HCT116 (cell line): ENCODE results near the gene GMDS. TPM values are rescaled to one million over a fixed set of nuclear protein-coding genes. Genes with fewer than 3 reads are reported as not detected.

Experiments used
- ATAC-seq: fragments of 200-7000 bp; cut with Tn5 transposase; 2 replicates; pipeline ENCODE4 v1.9.1; 2020; ENCODE audit warnings: mild to moderate bottlenecking, moderate library complexity
- BruUV-seq: library from RNA; stranded (reverse); fragments of 400-500 nt; replicated peaks from 2 replicates; lab custom pipeline; 2021; lab: Mats Ljungman, UMichigan
- CTCF ChIA-PET: fragments of 300-600 bp; sonication (Branson Sonifier 250); formaldehyde crosslinking; loops from one replicate; lab custom pipeline; 2021; ENCODE audit warnings: antibody characterized with exemption; lab: Charles Lee
- POLR2A ChIA-PET: fragments of 300-600, 350-600 bp; sonication (Branson Sonifier 250); formaldehyde crosslinking; loops from one replicate; lab custom pipeline; 2021; ENCODE audit warnings: antibody characterized with exemption; lab: Charles Lee
- RAD21 ChIA-PET, 2 experiments: fragments of 300-600 bp; sonication (Branson Sonifier 250); formaldehyde crosslinking; loops; one replicate each; lab custom pipeline; 2023; ENCODE audit warnings: low total read pairs in 2 of 2; ENCODE audit not compliant: uncharacterized antibody in 2 of 2, unreplicated experiment in 2 of 2, low non-redundant PET in 1 of 2; lab: Charles Lee
- DNase-seq: peaks from one replicate; pipeline ENCODE4 v3.0.0-alpha.2; 2010; ENCODE audit warnings: low read depth, low spot score
- H2AFZ ChIP-seq: fragments of 200-600 bp; shearing (Covaris generic), sonication (generic); 2 replicates; pipeline ENCODE4 v1.6.1; 2017; ENCODE audit warnings: low read depth, mixed run types, mixed read lengths, antibody characterized with exemption, low read length; ENCODE audit not compliant: poor library complexity, severe bottlenecking
- H3K27ac ChIP-seq: 2 replicates; pipeline ENCODE4 v1.5.1; 2012; ENCODE audit warnings: low read depth, low read length
- H3K27me3 ChIP-seq: fragments of 200-600 bp; sonication (generic); 2 replicates; pipeline ENCODE4 v1.6.1; 2016; ENCODE audit warnings: mixed run types, low read length, mixed read lengths; ENCODE audit not compliant: insufficient read depth
- H3K36me3 ChIP-seq, 2 experiments: fragments of 200-500 bp in 1 of 2; fragments of 200-600 bp in 1 of 2; sonication (Bioruptor generic) in 1 of 2; sonication (generic) in 1 of 2; 2 replicates each; pipeline versions ENCODE4 v1.5.1 to v1.6.1; 2014 to 2016; ENCODE audit warnings: low read length in 2 of 2, inconsistent platforms in 1 of 2, mixed read lengths in 1 of 2, mixed run types in 1 of 2; ENCODE audit not compliant: insufficient read depth in 2 of 2, control insufficient read depth in 1 of 2
- H3K4me1 ChIP-seq, 2 experiments: fragments of 200-600 bp in 1 of 2; sonication (generic) in 1 of 2; 2 replicates each; pipeline versions ENCODE4 v1.5.1 to v1.6.1; 2012 to 2017; ENCODE audit warnings: low read length in 2 of 2, inconsistent platforms in 1 of 2, mild to moderate bottlenecking in 1 of 2, mixed read lengths in 1 of 2, mixed run types in 1 of 2, moderate library complexity in 1 of 2; ENCODE audit not compliant: insufficient read depth in 2 of 2, control insufficient read depth in 1 of 2
- H3K4me2 ChIP-seq: fragments of 200-600 bp; sonication (generic); 2 replicates; pipeline ENCODE4 v1.6.1; 2017; ENCODE audit warnings: mixed run types, low read length, mixed read lengths
- H3K4me3 ChIP-seq, 2 experiments: fragments of 200-600 bp in 1 of 2; sonication (generic) in 1 of 2; replicated peaks in 1 of 2; 2 replicates each; pipeline ENCODE4 v1.5.1; 2011 to 2016; ENCODE audit warnings: low read length in 2 of 2, control low read depth in 1 of 2, low read depth in 1 of 2, mild to moderate bottlenecking in 1 of 2, mixed read lengths in 1 of 2, mixed run types in 1 of 2
- H3K79me2 ChIP-seq: fragments of 200-600 bp; sonication (generic); 2 replicates; pipeline ENCODE4 v1.6.1; 2017; ENCODE audit warnings: mild to moderate bottlenecking, mixed run types, low read length, moderate library complexity, mixed read lengths; ENCODE audit not compliant: insufficient read depth
- H3K9ac ChIP-seq: fragments of 200-600 bp; sonication (generic); 2 replicates; pipeline ENCODE4 v1.6.1; 2016; ENCODE audit warnings: low read length, mixed read lengths
- H3K9me2 ChIP-seq: fragments of 200-600 bp; sonication (generic), shearing (Covaris generic); 2 replicates; pipeline ENCODE4 v1.6.1; 2017; ENCODE audit warnings: mixed run types, mild to moderate bottlenecking, moderate library complexity; ENCODE audit not compliant: insufficient read depth
- H3K9me3 ChIP-seq, 2 experiments: fragments of 200-500 bp in 1 of 2; fragments of 200-600 bp in 1 of 2; sonication (Bioruptor generic) in 1 of 2; sonication (generic) in 1 of 2; 2 replicates each; pipeline ENCODE4 v1.6.1; 2014 to 2017; ENCODE audit warnings: low read length in 2 of 2, mixed read lengths in 2 of 2, inconsistent platforms in 1 of 2, low read depth in 1 of 2, mild to moderate bottlenecking in 1 of 2, mixed run types in 1 of 2, moderate library complexity in 1 of 2; ENCODE audit not compliant: control insufficient read depth in 1 of 2, insufficient read depth in 1 of 2
- H4K20me1 ChIP-seq: fragments of 200-600 bp; sonication (generic), shearing (Covaris generic); 2 replicates; pipeline ENCODE4 v1.6.1; 2017; ENCODE audit warnings: mixed run types, mild to moderate bottlenecking, moderate library complexity; ENCODE audit not compliant: insufficient read depth
- EGR1 ChIP-seq: IDR thresholded peaks from 2 replicates; pipeline ENCODE4 v1.6.1; 2012; ENCODE audit warnings: low read depth
- EZH2 ChIP-seq: fragments of 200-600 bp; sonication (generic); IDR thresholded peaks from 2 replicates; pipeline ENCODE4 v1.6.1; 2017; ENCODE audit warnings: antibody characterized with exemption, mixed run types
- EZH2phosphoT487 ChIP-seq: fragments of 200-600 bp; IDR thresholded peaks from 2 replicates; pipeline ENCODE4 v1.6.1; 2018; ENCODE audit warnings: antibody characterized with exemption, borderline replicate concordance
- FOSL1 ChIP-seq: IDR thresholded peaks from 2 replicates; pipeline ENCODE4 v1.6.1; 2012; ENCODE audit warnings: low read depth
- JUND ChIP-seq: IDR thresholded peaks from 2 replicates; pipeline ENCODE4 v1.6.1; 2012
- POLR2AphosphoS5 ChIP-seq: IDR thresholded peaks from 2 replicates; pipeline ENCODE4 v1.6.1; 2011; ENCODE audit warnings: mild to moderate bottlenecking, low read depth, low read length, moderate library complexity
- RAD21 ChIP-seq: IDR thresholded peaks from 2 replicates; pipeline ENCODE4 v1.6.1; 2012; ENCODE audit warnings: low read depth, mild to moderate bottlenecking
- SP1 ChIP-seq: IDR thresholded peaks from 2 replicates; pipeline ENCODE4 v1.6.1; 2012; ENCODE audit warnings: low read depth
- SRF ChIP-seq: IDR thresholded peaks from 2 replicates; pipeline ENCODE4 v1.6.1; 2012; ENCODE audit warnings: low read depth
- TCF7L2 ChIP-seq: IDR thresholded peaks from 2 replicates; pipeline ENCODE4 v1.7.0; 2011; ENCODE audit warnings: borderline replicate concordance, inconsistent platforms; ENCODE audit not compliant: insufficient read depth, insufficient read length; ENCODE audit errors: extremely low read depth
- YY1 ChIP-seq: IDR thresholded peaks from 2 replicates; pipeline ENCODE4 v1.6.1; 2011; ENCODE audit warnings: low read length, low read depth, moderate library complexity, mild to moderate bottlenecking; ENCODE audit not compliant: insufficient replicate concordance; ENCODE audit errors: extremely low read depth
- ZFX ChIP-seq: fragments of 450-650 bp; IDR thresholded peaks from 2 replicates; pipeline ENCODE4 v1.6.1; 2017
- ZNF274 ChIP-seq: fragments of 200-500 bp; sonication (Bioruptor generic); IDR thresholded peaks from 2 replicates; pipeline ENCODE4 v1.6.1; 2014; ENCODE audit warnings: mild to moderate bottlenecking, low read depth, low read length, inconsistent platforms
- intact Hi-C: fragments of 100-400 bp; cut with micrococcal nuclease; formaldehyde crosslinking; loops from 2 replicates; pipeline ENCODE4 v1.10.0; 2022
- total RNA-seq: library from RNA; stranded (reverse); gene quantifications from one replicate; pipeline ENCODE4 v1.2.1, GENCODE V29; 2021; ENCODE audit not compliant: unreplicated experiment
- TF ChIP-seq, protein P1 (sequence below): IDR thresholded peaks from 2 replicates; pipeline ENCODE4 v1.6.1; 2012; ENCODE audit warnings: low read depth
- TF ChIP-seq, protein P2 (sequence below): IDR thresholded peaks from 2 replicates; pipeline ENCODE4 v1.6.1; 2012
- TF ChIP-seq, protein P3 (sequence below): IDR thresholded peaks from 2 replicates; pipeline ENCODE4 v1.6.1; 2012

The GMDS gene
- total RNA-seq, 1 experiment from 2014 or later, result 34.4 TPM

DNA sequence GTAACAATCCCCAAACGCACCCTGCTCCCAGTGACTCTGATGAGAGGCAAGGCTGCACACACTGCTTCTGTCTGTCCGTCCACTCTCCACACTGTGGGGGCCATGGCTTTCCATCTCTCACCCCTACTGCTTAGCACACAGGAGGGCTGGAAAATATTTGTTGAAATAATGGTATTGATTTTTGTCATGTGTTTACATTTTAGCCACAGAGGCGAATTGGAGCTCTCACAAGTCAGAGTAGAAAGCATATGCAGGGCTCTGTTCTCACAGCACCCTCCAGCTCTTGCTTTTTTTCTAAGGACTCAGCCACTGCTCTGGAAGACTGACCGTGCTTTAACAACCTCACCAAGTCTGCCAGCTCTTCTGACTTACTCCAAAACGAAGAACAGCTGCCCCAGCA is 273.8 kb downstream of the GMDS start (continued):
- TF ChIP-seq, protein P1, sequence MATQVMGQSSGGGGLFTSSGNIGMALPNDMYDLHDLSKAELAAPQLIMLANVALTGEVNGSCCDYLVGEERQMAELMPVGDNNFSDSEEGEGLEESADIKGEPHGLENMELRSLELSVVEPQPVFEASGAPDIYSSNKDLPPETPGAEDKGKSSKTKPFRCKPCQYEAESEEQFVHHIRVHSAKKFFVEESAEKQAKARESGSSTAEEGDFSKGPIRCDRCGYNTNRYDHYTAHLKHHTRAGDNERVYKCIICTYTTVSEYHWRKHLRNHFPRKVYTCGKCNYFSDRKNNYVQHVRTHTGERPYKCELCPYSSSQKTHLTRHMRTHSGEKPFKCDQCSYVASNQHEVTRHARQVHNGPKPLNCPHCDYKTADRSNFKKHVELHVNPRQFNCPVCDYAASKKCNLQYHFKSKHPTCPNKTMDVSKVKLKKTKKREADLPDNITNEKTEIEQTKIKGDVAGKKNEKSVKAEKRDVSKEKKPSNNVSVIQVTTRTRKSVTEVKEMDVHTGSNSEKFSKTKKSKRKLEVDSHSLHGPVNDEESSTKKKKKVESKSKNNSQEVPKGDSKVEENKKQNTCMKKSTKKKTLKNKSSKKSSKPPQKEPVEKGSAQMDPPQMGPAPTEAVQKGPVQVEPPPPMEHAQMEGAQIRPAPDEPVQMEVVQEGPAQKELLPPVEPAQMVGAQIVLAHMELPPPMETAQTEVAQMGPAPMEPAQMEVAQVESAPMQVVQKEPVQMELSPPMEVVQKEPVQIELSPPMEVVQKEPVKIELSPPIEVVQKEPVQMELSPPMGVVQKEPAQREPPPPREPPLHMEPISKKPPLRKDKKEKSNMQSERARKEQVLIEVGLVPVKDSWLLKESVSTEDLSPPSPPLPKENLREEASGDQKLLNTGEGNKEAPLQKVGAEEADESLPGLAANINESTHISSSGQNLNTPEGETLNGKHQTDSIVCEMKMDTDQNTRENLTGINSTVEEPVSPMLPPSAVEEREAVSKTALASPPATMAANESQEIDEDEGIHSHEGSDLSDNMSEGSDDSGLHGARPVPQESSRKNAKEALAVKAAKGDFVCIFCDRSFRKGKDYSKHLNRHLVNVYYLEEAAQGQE, result no peak
- TF ChIP-seq ZFX (no peak), ZNF274 (no peak), FOSL1 (no peak), SRF (no peak), TCF7L2 (no peak), POLR2AphosphoS5 (no peak), JUND (no peak), EGR1 (no peak), YY1 (no peak)
- TF ChIP-seq, protein P2, sequence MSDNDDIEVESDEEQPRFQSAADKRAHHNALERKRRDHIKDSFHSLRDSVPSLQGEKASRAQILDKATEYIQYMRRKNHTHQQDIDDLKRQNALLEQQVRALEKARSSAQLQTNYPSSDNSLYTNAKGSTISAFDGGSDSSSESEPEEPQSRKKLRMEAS, result no peak
- TF ChIP-seq, protein P3, sequence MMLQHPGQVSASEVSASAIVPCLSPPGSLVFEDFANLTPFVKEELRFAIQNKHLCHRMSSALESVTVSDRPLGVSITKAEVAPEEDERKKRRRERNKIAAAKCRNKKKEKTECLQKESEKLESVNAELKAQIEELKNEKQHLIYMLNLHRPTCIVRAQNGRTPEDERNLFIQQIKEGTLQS, result no peak

DNA sequence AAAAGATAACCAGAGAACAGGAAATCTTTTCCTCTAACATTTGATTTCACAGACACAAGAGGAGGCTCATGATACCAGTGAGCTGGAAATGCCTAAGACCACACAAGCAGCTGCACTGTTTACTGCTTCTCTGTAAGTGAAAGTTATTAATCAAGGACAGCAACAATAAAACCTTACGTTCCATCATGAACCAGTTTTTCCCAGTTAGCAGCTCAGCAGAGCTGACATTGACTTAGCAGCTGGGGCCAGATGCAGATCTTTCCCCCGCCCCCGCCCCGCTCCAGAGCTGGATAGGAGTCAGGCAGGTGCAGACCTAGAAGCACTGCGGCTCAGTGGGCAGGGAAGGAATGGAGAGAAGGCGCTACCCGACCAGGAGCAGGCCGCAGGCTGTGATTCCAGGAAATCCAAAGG is 275.2 kb downstream of the GMDS start:
- Histone ChIP-seq H3K9me2 (no peaks in the 10 kb centered on the region), H3K36me3 (no peaks in the 10 kb centered on the region), H3K4me2 (no peak overlapping the region), H3K27me3 (no peaks in the 10 kb centered on the region), H2AFZ (no peak overlapping the region), H3K9ac (no peak overlapping the region), H4K20me1 (no peaks in the 10 kb centered on the region), H3K27ac (no peak overlapping the region), H3K4me1 (no peaks in the 10 kb centered on the region), H3K9me3 (no peaks in the 10 kb centered on the region), H3K4me3 (no peak overlapping the region), H3K79me2 (no peaks in the 10 kb centered on the region)
- intact Hi-C loops, result no loop called here
- TF ChIP-seq ZNF274, result no peak
- no peak for TF ChIP-seq JUND
- no peak for TF ChIP-seq YY1
- TF ChIP-seq RAD21, result no peak
- no peak for TF ChIP-seq SP1
- no peak for TF ChIP-seq SRF
- TF ChIP-seq EZH2phosphoT487, result no peak
- no peak for TF ChIP-seq EZH2
- TF ChIP-seq, protein P3, result no peak
- TF ChIP-seq FOSL1, result no peak
- no TSS peak for BruUV-seq
- RAD21 ChIA-PET, result no interaction called here
- ATAC-seq, result no peak
- DNase-seq, result no peak
- CTCF ChIA-PET, result no interaction called here
- POLR2A ChIA-PET, result no interaction called here
